Lower leg skin (tissue), 3 donors: ENCODE results near the gene PRELID3B.

Experiments used
- POLR2A ChIP-seq, 2 donors: fragments of 450-650 bp; IDR thresholded peaks; one replicate each; pipeline ENCODE4 v1.6.1; 2016 to 2017; ENCODE audit warnings: antibody characterized with exemption in 2 of 2, mild to moderate bottlenecking in 1 of 2, moderate library complexity in 1 of 2
- TF ChIP-seq, protein P1 (sequence below), 3 donors: fragments of 450-650 bp; IDR thresholded peaks; one replicate each; pipeline ENCODE4 v1.5.1; 2016; ENCODE audit warnings: antibody characterized with exemption in 3 of 3, mild to moderate bottlenecking in 3 of 3, moderate library complexity in 2 of 3

DNA sequence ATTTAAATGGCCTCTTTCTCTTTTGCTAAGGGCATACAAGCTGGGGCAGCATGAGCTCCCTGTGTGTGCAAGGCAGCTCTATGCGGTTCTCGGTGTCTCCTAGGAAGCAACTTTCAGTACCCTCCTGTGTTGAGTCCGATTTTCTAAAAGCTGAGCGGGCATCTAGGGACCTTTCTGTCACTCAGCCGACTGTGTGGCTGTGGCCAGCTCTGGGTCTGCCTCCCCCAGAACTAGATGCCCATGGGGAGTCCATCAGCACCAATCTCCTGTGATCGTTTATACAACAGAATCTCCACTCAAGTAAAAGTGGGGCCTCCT lies 54.1 kb downstream of the PRELID3B start:
- TF ChIP-seq, protein P1, sequence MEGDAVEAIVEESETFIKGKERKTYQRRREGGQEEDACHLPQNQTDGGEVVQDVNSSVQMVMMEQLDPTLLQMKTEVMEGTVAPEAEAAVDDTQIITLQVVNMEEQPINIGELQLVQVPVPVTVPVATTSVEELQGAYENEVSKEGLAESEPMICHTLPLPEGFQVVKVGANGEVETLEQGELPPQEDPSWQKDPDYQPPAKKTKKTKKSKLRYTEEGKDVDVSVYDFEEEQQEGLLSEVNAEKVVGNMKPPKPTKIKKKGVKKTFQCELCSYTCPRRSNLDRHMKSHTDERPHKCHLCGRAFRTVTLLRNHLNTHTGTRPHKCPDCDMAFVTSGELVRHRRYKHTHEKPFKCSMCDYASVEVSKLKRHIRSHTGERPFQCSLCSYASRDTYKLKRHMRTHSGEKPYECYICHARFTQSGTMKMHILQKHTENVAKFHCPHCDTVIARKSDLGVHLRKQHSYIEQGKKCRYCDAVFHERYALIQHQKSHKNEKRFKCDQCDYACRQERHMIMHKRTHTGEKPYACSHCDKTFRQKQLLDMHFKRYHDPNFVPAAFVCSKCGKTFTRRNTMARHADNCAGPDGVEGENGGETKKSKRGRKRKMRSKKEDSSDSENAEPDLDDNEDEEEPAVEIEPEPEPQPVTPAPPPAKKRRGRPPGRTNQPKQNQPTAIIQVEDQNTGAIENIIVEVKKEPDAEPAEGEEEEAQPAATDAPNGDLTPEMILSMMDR (IDR thresholded peaks at IDR 0.05) = no peak
- TF ChIP-seq POLR2A (IDR thresholded peaks at IDR 0.05) = no peak
